HG02642 (cell line): Measurements from ENCODE around the gene C16orf86.

ENCODE experiments used
- ATAC-seq: cut with Tn5 transposase; IDR thresholded peaks from one replicate; pipeline ENCODE4 v1.9.1; 2021; ENCODE audit warnings: mild to moderate bottlenecking; ENCODE audit not compliant: unreplicated experiment, poor library complexity

Gene C16orf86

GRCh38 chr16:67665598-67665997, 1.0 kb upstream of the C16orf86 start:
- ATAC-seq, result no peak

- no peak for ATAC-seq
Observed at GRCh38 chr16:67666032-67666551, 522 bp upstream of the C16orf86 start.

GRCh38 chr16:67667453-67667816, 821 bp downstream of the C16orf86 start:
- ATAC-seq, result peak; percentile 2

- ATAC-seq, result peak; percentile 73
Observed at GRCh38 chr16:67667817-67668494, 1.3 kb downstream of the C16orf86 start.

- no peak for ATAC-seq
Observed at GRCh38 chr16:67668495-67669157, 2.0 kb downstream of the C16orf86 start.

GRCh38 chr16:67669499-67670101, 3.0 kb downstream of the C16orf86 start:
- no peak for ATAC-seq

- no peak for ATAC-seq
Observed at GRCh38 chr16:67672306-67672705, 5.7 kb downstream of the C16orf86 start.

- no peak for ATAC-seq
Observed at GRCh38 chr16:67672739-67673662, 6.4 kb downstream of the C16orf86 start.

GRCh38 chr16:67673712-67674580, 7.3 kb downstream of the C16orf86 start:
- ATAC-seq, result no peak

- no peak for ATAC-seq
Observed at GRCh38 chr16:67674851-67675578, 8.4 kb downstream of the C16orf86 start.

GRCh38 chr16:67675579-67675935, 8.9 kb downstream of the C16orf86 start:
- ATAC-seq, result no peak

- ATAC-seq, result no peak
Observed at GRCh38 chr16:67675999-67676398, 9.4 kb downstream of the C16orf86 start.

GRCh38 chr16:67676516-67676915, 9.9 kb downstream of the C16orf86 start:
- no peak for ATAC-seq

- ATAC-seq, result no peak
Observed at GRCh38 chr16:67676939-67677338, 10.3 kb downstream of the C16orf86 start.

GRCh38 chr16:67677712-67678111, 11.1 kb downstream of the C16orf86 start:
- ATAC-seq, result no peak

- ATAC-seq, result no peak
Observed at GRCh38 chr16:67678354-67679023, 11.9 kb downstream of the C16orf86 start.

GRCh38 chr16:67679935-67680897, 13.6 kb downstream of the C16orf86 start:
- no peak for ATAC-seq
